Lower leg skin (tissue), 3 donors: ENCODE data around the gene APBB2.

Experiments used
- POLR2A ChIP-seq, 2 donors: fragments of 450-650 bp; IDR thresholded peaks; one replicate each; pipeline ENCODE4 v1.6.1; 2016 to 2017; ENCODE audit warnings: antibody characterized with exemption in 2 of 2, mild to moderate bottlenecking in 1 of 2, moderate library complexity in 1 of 2
- TF ChIP-seq, protein P1 (sequence below), 3 donors: fragments of 450-650 bp; IDR thresholded peaks; one replicate each; pipeline ENCODE4 v1.5.1; 2016; ENCODE audit warnings: antibody characterized with exemption in 3 of 3, mild to moderate bottlenecking in 3 of 3, moderate library complexity in 2 of 3

- TF ChIP-seq, protein P1, sequence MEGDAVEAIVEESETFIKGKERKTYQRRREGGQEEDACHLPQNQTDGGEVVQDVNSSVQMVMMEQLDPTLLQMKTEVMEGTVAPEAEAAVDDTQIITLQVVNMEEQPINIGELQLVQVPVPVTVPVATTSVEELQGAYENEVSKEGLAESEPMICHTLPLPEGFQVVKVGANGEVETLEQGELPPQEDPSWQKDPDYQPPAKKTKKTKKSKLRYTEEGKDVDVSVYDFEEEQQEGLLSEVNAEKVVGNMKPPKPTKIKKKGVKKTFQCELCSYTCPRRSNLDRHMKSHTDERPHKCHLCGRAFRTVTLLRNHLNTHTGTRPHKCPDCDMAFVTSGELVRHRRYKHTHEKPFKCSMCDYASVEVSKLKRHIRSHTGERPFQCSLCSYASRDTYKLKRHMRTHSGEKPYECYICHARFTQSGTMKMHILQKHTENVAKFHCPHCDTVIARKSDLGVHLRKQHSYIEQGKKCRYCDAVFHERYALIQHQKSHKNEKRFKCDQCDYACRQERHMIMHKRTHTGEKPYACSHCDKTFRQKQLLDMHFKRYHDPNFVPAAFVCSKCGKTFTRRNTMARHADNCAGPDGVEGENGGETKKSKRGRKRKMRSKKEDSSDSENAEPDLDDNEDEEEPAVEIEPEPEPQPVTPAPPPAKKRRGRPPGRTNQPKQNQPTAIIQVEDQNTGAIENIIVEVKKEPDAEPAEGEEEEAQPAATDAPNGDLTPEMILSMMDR (IDR thresholded peaks at IDR 0.05), result no peak
- no peak for TF ChIP-seq POLR2A (IDR thresholded peaks at IDR 0.05)
Observed at GRCh38 chr4:40865696-40866095, 348.6 kb downstream of the APBB2 start.
